A549 (cell line): ENCODE results near the gene ABLIM1.

Experiments
- ESRRA ChIP-seq: fragments of 150-350 bp; IDR thresholded peaks from 2 replicates; pipeline ENCODE4 v1.6.1; 2014; ENCODE audit warnings: mild to moderate bottlenecking, low read length, borderline replicate concordance
- KDM1A ChIP-seq: fragments of 200-600 bp; sonication (generic); IDR thresholded peaks from 2 replicates; pipeline ENCODE4 v1.6.1; 2016; ENCODE audit warnings: low read depth, mild to moderate bottlenecking
- KDM5A ChIP-seq: fragments of 200-600 bp; sonication (generic); IDR thresholded peaks from 2 replicates; pipeline ENCODE4 v1.6.1; 2016; ENCODE audit warnings: antibody characterized with exemption, mild to moderate bottlenecking
- NFE2L2 ChIP-seq: fragments of 150-350 bp; conservative IDR thresholded peaks from 2 replicates; pipeline ENCODE4 v1.6.1; 2014; ENCODE audit warnings: low read length
- NPAS2 ChIP-seq: fragments of 250-450 bp; sonication (Bioruptor Pico); IDR thresholded peaks from 2 replicates; pipeline ENCODE4 v1.8.0; 2022; ENCODE audit warnings: mild to moderate bottlenecking, moderate library complexity, borderline replicate concordance
- POLR2A ChIP-seq: IDR thresholded peaks from 2 replicates; pipeline ENCODE4 v1.6.1; 2012; ENCODE audit warnings: mild to moderate bottlenecking, low read length
- ZNF302 ChIP-seq: fragments of 250-450 bp; sonication (Bioruptor Pico); IDR thresholded peaks from 2 replicates; pipeline ENCODE4 v1.9.0; 2021; ENCODE audit warnings: inconsistent platforms, mild to moderate bottlenecking, moderate library complexity
- TF ChIP-seq, protein P1 (sequence below): fragments of 450-650 bp; IDR thresholded peaks from 2 replicates; pipeline ENCODE4 v1.6.1; 2014; ENCODE audit warnings: antibody characterized with exemption
- TF ChIP-seq, protein P2 (sequence below): fragments of >200 bp; sonication (Bioruptor Twin); formaldehyde crosslinking; IDR thresholded peaks from 3 replicates; pipeline ENCODE4 v1.5.1; 2016
- TF ChIP-seq, protein P3 (sequence below): fragments of 150-350 bp; IDR thresholded peaks from 2 replicates; pipeline ENCODE4 v1.6.1; 2014; ENCODE audit warnings: low read depth, mild to moderate bottlenecking, low read length

GRCh38 chr10:114663626-114664025, 5.6 kb upstream of the ABLIM1 start:
- TF ChIP-seq NFE2L2, result no peak
- no peak for TF ChIP-seq ZNF302
- TF ChIP-seq, protein P1, sequence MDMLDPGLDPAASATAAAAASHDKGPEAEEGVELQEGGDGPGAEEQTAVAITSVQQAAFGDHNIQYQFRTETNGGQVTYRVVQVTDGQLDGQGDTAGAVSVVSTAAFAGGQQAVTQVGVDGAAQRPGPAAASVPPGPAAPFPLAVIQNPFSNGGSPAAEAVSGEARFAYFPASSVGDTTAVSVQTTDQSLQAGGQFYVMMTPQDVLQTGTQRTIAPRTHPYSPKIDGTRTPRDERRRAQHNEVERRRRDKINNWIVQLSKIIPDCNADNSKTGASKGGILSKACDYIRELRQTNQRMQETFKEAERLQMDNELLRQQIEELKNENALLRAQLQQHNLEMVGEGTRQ, result no peak
- TF ChIP-seq, protein P2, sequence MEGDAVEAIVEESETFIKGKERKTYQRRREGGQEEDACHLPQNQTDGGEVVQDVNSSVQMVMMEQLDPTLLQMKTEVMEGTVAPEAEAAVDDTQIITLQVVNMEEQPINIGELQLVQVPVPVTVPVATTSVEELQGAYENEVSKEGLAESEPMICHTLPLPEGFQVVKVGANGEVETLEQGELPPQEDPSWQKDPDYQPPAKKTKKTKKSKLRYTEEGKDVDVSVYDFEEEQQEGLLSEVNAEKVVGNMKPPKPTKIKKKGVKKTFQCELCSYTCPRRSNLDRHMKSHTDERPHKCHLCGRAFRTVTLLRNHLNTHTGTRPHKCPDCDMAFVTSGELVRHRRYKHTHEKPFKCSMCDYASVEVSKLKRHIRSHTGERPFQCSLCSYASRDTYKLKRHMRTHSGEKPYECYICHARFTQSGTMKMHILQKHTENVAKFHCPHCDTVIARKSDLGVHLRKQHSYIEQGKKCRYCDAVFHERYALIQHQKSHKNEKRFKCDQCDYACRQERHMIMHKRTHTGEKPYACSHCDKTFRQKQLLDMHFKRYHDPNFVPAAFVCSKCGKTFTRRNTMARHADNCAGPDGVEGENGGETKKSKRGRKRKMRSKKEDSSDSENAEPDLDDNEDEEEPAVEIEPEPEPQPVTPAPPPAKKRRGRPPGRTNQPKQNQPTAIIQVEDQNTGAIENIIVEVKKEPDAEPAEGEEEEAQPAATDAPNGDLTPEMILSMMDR, result no peak
- TF ChIP-seq POLR2A, result no peak
- no peak for TF ChIP-seq NPAS2 (CRISPR knock-in tag)
- no peak for TF ChIP-seq KDM5A
- no peak for TF ChIP-seq KDM1A
- TF ChIP-seq ESRRA, result no peak
- TF ChIP-seq, protein P3, sequence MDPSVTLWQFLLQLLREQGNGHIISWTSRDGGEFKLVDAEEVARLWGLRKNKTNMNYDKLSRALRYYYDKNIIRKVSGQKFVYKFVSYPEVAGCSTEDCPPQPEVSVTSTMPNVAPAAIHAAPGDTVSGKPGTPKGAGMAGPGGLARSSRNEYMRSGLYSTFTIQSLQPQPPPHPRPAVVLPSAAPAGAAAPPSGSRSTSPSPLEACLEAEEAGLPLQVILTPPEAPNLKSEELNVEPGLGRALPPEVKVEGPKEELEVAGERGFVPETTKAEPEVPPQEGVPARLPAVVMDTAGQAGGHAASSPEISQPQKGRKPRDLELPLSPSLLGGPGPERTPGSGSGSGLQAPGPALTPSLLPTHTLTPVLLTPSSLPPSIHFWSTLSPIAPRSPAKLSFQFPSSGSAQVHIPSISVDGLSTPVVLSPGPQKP, result no peak
